OCI-LY7 (cell line): ENCODE data around the gene ZNF24. TPM values are rescaled to one million over a fixed set of nuclear protein-coding genes. Genes with fewer than 3 reads are reported as not detected.

ENCODE experiments used
- BruUV-seq: library from RNA; stranded (reverse); fragments of 400-500 nt; replicated peaks from 2 replicates; lab custom pipeline; 2021; lab: Mats Ljungman, UMichigan
- CTCF ChIA-PET: fragments of 300-600 bp; sonication (Branson Sonifier 250); formaldehyde crosslinking; loops from one replicate; lab custom pipeline; 2022; ENCODE audit warnings: antibody characterized with exemption; ENCODE audit not compliant: unreplicated experiment; lab: Charles Lee
- POLR2A ChIA-PET: fragments of 300-600 bp; sonication (Branson Sonifier 250); formaldehyde crosslinking; loops from one replicate; lab custom pipeline; 2022; ENCODE audit warnings: antibody characterized with exemption; lab: Charles Lee
- DNase-seq: peaks from one replicate; pipeline ENCODE4 v3.0.0-alpha.2; 2015; ENCODE audit warnings: low spot score
- H2AFZ ChIP-seq: fragments of 200-600 bp; sonication (generic), shearing (Covaris generic); 2 replicates; pipeline ENCODE4 v1.6.1; 2014; ENCODE audit warnings: mild to moderate bottlenecking, antibody characterized with exemption, low read length, moderate library complexity
- H3K27ac ChIP-seq: fragments of 200-600 bp; sonication (generic); 2 replicates; pipeline ENCODE4 v1.5.1; 2014; ENCODE audit warnings: mixed run types, low read depth, mild to moderate bottlenecking, moderate library complexity, low read length, inconsistent platforms; ENCODE audit not compliant: poor library complexity, severe bottlenecking
- H3K36me3 ChIP-seq: fragments of 200-600 bp; sonication (generic); 2 replicates; pipeline ENCODE4 v1.6.1; 2014; ENCODE audit warnings: mild to moderate bottlenecking, antibody characterized with exemption, low read length, moderate library complexity, mixed read lengths; ENCODE audit not compliant: insufficient read depth
- H3K4me1 ChIP-seq: fragments of 200-600 bp; sonication (generic); 2 replicates; pipeline ENCODE4 v1.5.1; 2014; ENCODE audit warnings: mild to moderate bottlenecking, low read length; ENCODE audit not compliant: insufficient read depth, poor library complexity, severe bottlenecking
- H3K4me2 ChIP-seq: fragments of 200-600 bp; sonication (generic); 2 replicates; pipeline ENCODE4 v1.6.1; 2014; ENCODE audit warnings: mild to moderate bottlenecking, low read length
- H3K4me3 ChIP-seq: fragments of 200-600 bp; sonication (generic); 2 replicates; pipeline ENCODE4 v1.5.1; 2014; ENCODE audit warnings: mild to moderate bottlenecking, low read depth, low read length; ENCODE audit not compliant: poor library complexity, severe bottlenecking
- H3K79me2 ChIP-seq: fragments of 200-600 bp; sonication (generic); 2 replicates; pipeline ENCODE4 v1.6.1; 2016; ENCODE audit warnings: low read depth, mild to moderate bottlenecking, low read length, moderate library complexity, mixed read lengths; ENCODE audit not compliant: insufficient read depth
- H3K9me2 ChIP-seq: fragments of 200-600 bp; sonication (generic); 2 replicates; pipeline ENCODE4 v1.6.1; 2016; ENCODE audit warnings: mild to moderate bottlenecking, low read length, mixed read lengths; ENCODE audit not compliant: insufficient read depth
- H3K9me3 ChIP-seq: fragments of 200-600 bp; sonication (generic); 2 replicates; pipeline ENCODE4 v1.6.1; 2014; ENCODE audit warnings: mild to moderate bottlenecking, mixed run types, low read length, mixed read lengths
- H4K20me1 ChIP-seq: fragments of 200-600 bp; sonication (generic); 2 replicates; pipeline ENCODE4 v1.6.1; 2014; ENCODE audit warnings: mild to moderate bottlenecking, antibody characterized with exemption, low read length, moderate library complexity, mixed read lengths; ENCODE audit not compliant: insufficient read depth
- CTCF ChIP-seq: fragments of 200-600 bp; sonication (generic); conservative IDR thresholded peaks from 2 replicates; pipeline ENCODE4 v1.5.1; 2014; ENCODE audit warnings: mild to moderate bottlenecking, antibody characterized with exemption, low read length, moderate library complexity, mixed read lengths
- EZH2phosphoT487 ChIP-seq: fragments of 200-600 bp; sonication (generic); IDR thresholded peaks from 2 replicates; pipeline ENCODE4 v1.6.1; 2018; ENCODE audit warnings: low read depth, borderline replicate concordance, mild to moderate bottlenecking, mixed run types, antibody characterized with exemption, low read length, moderate library complexity, mixed read lengths
- intact Hi-C: fragments of 100-400 bp; cut with micrococcal nuclease; formaldehyde crosslinking; loops from one replicate; pipeline ENCODE4 v1.10.0; 2022; ENCODE audit not compliant: unreplicated experiment
- total RNA-seq, 2 experiments: library from RNA; depleted of rRNA in 1 of 2; stranded (reverse); fragments of >200 nt in 1 of 2; shearing (Covaris generic) in 1 of 2; gene quantifications; 2 replicates each; pipeline ENCODE4 v1.2.3, GENCODE V29; 2014 to 2022

ZNF24 gene
- total RNA-seq, 2 experiments from 2014 or later = 13.6 to 29.8 TPM

- ChIA-PET POLR2A (no interaction called here), CTCF (no interaction called here)
- Histone ChIP-seq H3K27ac (no peak overlapping the region), H3K79me2 (no peaks in the 10 kb centered on the region), H2AFZ (no peak overlapping the region), H4K20me1 (no peaks in the 10 kb centered on the region), H3K4me1 (no peaks in the 10 kb centered on the region), H3K4me3 (no peak overlapping the region), H3K9me2 (no peaks in the 10 kb centered on the region), H3K9me3 (0 out of 2 replicates have a peak, but pooled peaks cover 6% of the 10 kb centered on the region), H3K4me2 (no peak overlapping the region), H3K36me3 (peaks cover 26% of the 10 kb centered on the region)
- no peak for DNase-seq
- intact Hi-C loops = no loop called here
- TF ChIP-seq EZH2phosphoT487 (no peak), CTCF (no peak)
- no TSS peak for BruUV-seq
These were observed 37.5 kb downstream of the ZNF24 start for GRCh38 chr18:35306588-35307250.

- ChIA-PET CTCF (no interaction called here), POLR2A (no interaction called here)
- DNase-seq = no peak
- Histone ChIP-seq H3K9me3 (0 out of 2 replicates have a peak, but pooled peaks cover 6% of the 10 kb centered on the region), H4K20me1 (no peaks in the 10 kb centered on the region), H3K27ac (no peak overlapping the region), H3K4me2 (no peak overlapping the region), H3K9me2 (no peaks in the 10 kb centered on the region), H2AFZ (no peak overlapping the region), H3K4me1 (no peaks in the 10 kb centered on the region), H3K36me3 (peaks cover 34% of the 10 kb centered on the region), H3K79me2 (no peaks in the 10 kb centered on the region), H3K4me3 (no peak overlapping the region)
- BruUV-seq = no TSS peak
- no peak for TF ChIP-seq CTCF
- no peak for TF ChIP-seq EZH2phosphoT487
- intact Hi-C loops = no loop called here
These were observed 40.6 kb downstream of the ZNF24 start for GRCh38 chr18:35303610-35304009.

GRCh38 chr18:35296060-35296459, 48.2 kb downstream of the ZNF24 start:
- H3K4me3 ChIP-seq = no peak overlapping the region
- ChIA-PET POLR2A (no interaction called here), CTCF (no interaction called here)
- no peak for DNase-seq
- H3K79me2 ChIP-seq = 0 out of 2 replicates have a peak, but pooled peaks cover 2% of the 10 kb centered on the region
- peaks cover 8% of the 10 kb centered on the region; the same call in 1 of the 2 replicates for H3K36me3 ChIP-seq
- TF ChIP-seq EZH2phosphoT487 (no peak), CTCF (no peak)
- H3K9me2 ChIP-seq = no peaks in the 10 kb centered on the region
- H3K27ac ChIP-seq = no peak overlapping the region
- H3K4me1 ChIP-seq = peaks cover 4% of the 10 kb centered on the region
- no peak overlapping the region for H2AFZ ChIP-seq
- H3K4me2 ChIP-seq = no peak overlapping the region
- no peaks in the 10 kb centered on the region for H3K9me3 ChIP-seq
- BruUV-seq = no TSS peak
- H4K20me1 ChIP-seq = no peaks in the 10 kb centered on the region
- intact Hi-C loops = no loop called here
